HepG2 (cell line): ENCODE measurements around the gene MYLK. TPM values are rescaled to one million over a fixed set of nuclear protein-coding genes. Genes with fewer than 3 reads are reported as not detected.

ENCODE experiments used
- AGO2 ChIP-seq: fragments of 200-400 bp; formaldehyde crosslinking; optimal IDR thresholded peaks from 2 replicates; pipeline ENCODE3; 2017; ENCODE audit warnings: mild to moderate bottlenecking, low read depth, low read length, moderate library complexity
- ARNT ChIP-seq: fragments of 450-650 bp; IDR thresholded peaks from 2 replicates; pipeline ENCODE4 v1.6.1; 2017
- DNMT1 ChIP-seq: sonication (generic); formaldehyde crosslinking; IDR thresholded peaks from 2 replicates; pipeline ENCODE4 v1.5.1; 2020; ENCODE audit warnings: mild to moderate bottlenecking, missing genetic modification reagents
- FOXM1 ChIP-seq: sonication (generic); formaldehyde crosslinking; IDR thresholded peaks from 2 replicates; pipeline ENCODE4 v1.5.0; 2020; ENCODE audit warnings: missing genetic modification reagents
- HES4 ChIP-seq: sonication (generic); formaldehyde crosslinking; IDR thresholded peaks from 2 replicates; pipeline ENCODE4 v1.9.0; 2021; ENCODE audit warnings: mild to moderate bottlenecking, missing genetic modification reagents, borderline replicate concordance
- HNRNPK ChIP-seq: fragments of 200-400 bp; formaldehyde crosslinking; IDR thresholded peaks from 2 replicates; pipeline ENCODE4 v1.6.1; 2018; ENCODE audit warnings: low read length, low read depth, moderate library complexity, mild to moderate bottlenecking; ENCODE audit not compliant: poor library complexity, severe bottlenecking
- LCORL ChIP-seq, 2 experiments: fragments of 450-650 bp in 1 of 2; sonication (generic) in 1 of 2; formaldehyde crosslinking in 1 of 2; IDR thresholded peaks; 2 replicates each; pipeline versions ENCODE4 v1.5.0 to v1.6.1; 2017 to 2020; ENCODE audit warnings: antibody characterized with exemption in 1 of 2, missing genetic modification reagents in 1 of 2
- NPAS2 ChIP-seq: sonication (generic); formaldehyde crosslinking; IDR thresholded peaks from 2 replicates; pipeline ENCODE4 v1.8.0; 2022; ENCODE audit warnings: mild to moderate bottlenecking, missing genetic modification reagents, borderline replicate concordance
- NR2F2 ChIP-seq: IDR thresholded peaks from 2 replicates; pipeline ENCODE4 v1.6.1; 2012; ENCODE audit warnings: low read depth, inconsistent platforms, borderline replicate concordance
- PAF1 ChIP-seq: IDR thresholded peaks from 2 replicates; pipeline ENCODE4 v1.6.1; 2016; ENCODE audit warnings: missing genetic modification reagents, missing compliant biosample characterization
- RBAK ChIP-seq: sonication (generic); formaldehyde crosslinking; IDR thresholded peaks from 2 replicates; pipeline ENCODE4 v1.5.1; 2020; ENCODE audit warnings: mild to moderate bottlenecking, missing genetic modification reagents
- SUZ12 ChIP-seq: fragments of 150-350 bp; IDR thresholded peaks from 2 replicates; pipeline ENCODE4 v1.6.1; 2014; ENCODE audit warnings: low read depth, low read length
- ZFYVE20 ChIP-seq: sonication (generic); formaldehyde crosslinking; IDR thresholded peaks from 2 replicates; pipeline ENCODE4 v1.8.0; 2023; ENCODE audit warnings: low read depth, mild to moderate bottlenecking, moderate library complexity, missing genetic modification reagents, borderline replicate concordance
- ZNF432 ChIP-seq: sonication (generic); formaldehyde crosslinking; IDR thresholded peaks from 2 replicates; pipeline ENCODE4 v1.5.0; 2020; ENCODE audit warnings: missing genetic modification reagents, mild to moderate bottlenecking, borderline replicate concordance
- ZNF501 ChIP-seq: sonication (generic); formaldehyde crosslinking; IDR thresholded peaks from 2 replicates; pipeline ENCODE4 v1.5.1; 2020; ENCODE audit warnings: mild to moderate bottlenecking, moderate library complexity, missing genetic modification reagents
- ZNF749 ChIP-seq: sonication (generic); formaldehyde crosslinking; IDR thresholded peaks from 2 replicates; pipeline ENCODE4 v1.8.0; 2022; ENCODE audit warnings: mild to moderate bottlenecking, missing genetic modification reagents, moderate library complexity, borderline replicate concordance
- ZNF891 ChIP-seq: sonication (generic); formaldehyde crosslinking; IDR thresholded peaks from 2 replicates; pipeline ENCODE4 v1.5.0; 2020; ENCODE audit warnings: mild to moderate bottlenecking, missing genetic modification reagents
- polyA plus RNA-seq, 8 experiments: library from polyadenylated mRNA; depleted of rRNA in 3 of 8; stranded (reverse) in 7 of 8; unstranded in 1 of 8; fragments of >200 nt; fragmentation: Illumina TruSeq in 4 of 8; extraction: Trizol in 4 of 8; gene quantifications; 2 replicates each; pipeline versions ENCODE4 v1.2.1 to v1.2.3, GENCODE V29; 2011 to 2016; ENCODE audit warnings: low read depth in 4 of 8, missing spikeins in 1 of 8, mixed read lengths in 1 of 8; ENCODE audit not compliant: insufficient read depth in 1 of 8
- total RNA-seq, 5 experiments: library from RNA; depleted of rRNA; stranded (reverse); fragments of >200 nt; fragmentation: Illumina TruSeq; extraction: Trizol; gene quantifications; 2 replicates each; pipeline ENCODE4 v1.2.3, GENCODE V29; 2016; ENCODE audit warnings: low read depth in 1 of 5
- TF ChIP-seq, protein P1 (sequence below): sonication (generic); formaldehyde crosslinking; IDR thresholded peaks from 2 replicates; pipeline ENCODE4 v1.4.0; 2020; ENCODE audit warnings: mild to moderate bottlenecking, missing genetic modification reagents
- TF ChIP-seq, protein P2 (sequence below): sonication (generic); formaldehyde crosslinking; IDR thresholded peaks from 2 replicates; pipeline ENCODE4 v1.5.1; 2020; ENCODE audit warnings: missing genetic modification reagents, mild to moderate bottlenecking, borderline replicate concordance
- TF ChIP-seq, protein P3 (sequence below): sonication (generic); formaldehyde crosslinking; IDR thresholded peaks from 2 replicates; pipeline ENCODE4 v1.4.0; 2020; ENCODE audit warnings: missing genetic modification reagents, borderline replicate concordance
- TF ChIP-seq, protein P4 (sequence below): sonication (generic); formaldehyde crosslinking; IDR thresholded peaks from 2 replicates; pipeline ENCODE4 v1.8.0; 2022; ENCODE audit warnings: mild to moderate bottlenecking, missing genetic modification reagents

Gene MYLK
- total and polyA plus RNA-seq, 2 of the 13 experiments (the other 11 are each of a cell fraction or from before 2014, with no cell fraction given), result 10.6 to 34.9 TPM

- TF ChIP-seq ARNT (no peak), DNMT1 (no peak), HES4 (CRISPR knock-in tag) (no peak), ZFYVE20 (no peak), AGO2 (no peak), HNRNPK (no peak), ZNF749 (CRISPR knock-in tag) (no peak), ZNF501 (CRISPR knock-in tag) (no peak), LCORL (IDR thresholded peaks at IDR 0.05) (no peak), LCORL (CRISPR knock-in tag; IDR thresholded peaks at IDR 0.05) (peak; percentile 94), ZNF432 (no peak), NPAS2 (no peak), PAF1 (CRISPR knock-in tag) (no peak), NR2F2 (peak; percentile 99), FOXM1 (CRISPR knock-in tag) (no peak), ZNF891 (CRISPR knock-in tag) (no peak), RBAK (CRISPR knock-in tag) (no peak), SUZ12 (no peak)
- TF ChIP-seq, protein P1, sequence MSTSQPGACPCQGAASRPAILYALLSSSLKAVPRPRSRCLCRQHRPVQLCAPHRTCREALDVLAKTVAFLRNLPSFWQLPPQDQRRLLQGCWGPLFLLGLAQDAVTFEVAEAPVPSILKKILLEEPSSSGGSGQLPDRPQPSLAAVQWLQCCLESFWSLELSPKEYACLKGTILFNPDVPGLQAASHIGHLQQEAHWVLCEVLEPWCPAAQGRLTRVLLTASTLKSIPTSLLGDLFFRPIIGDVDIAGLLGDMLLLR (CRISPR knock-in tag), result no peak
- TF ChIP-seq, protein P2, sequence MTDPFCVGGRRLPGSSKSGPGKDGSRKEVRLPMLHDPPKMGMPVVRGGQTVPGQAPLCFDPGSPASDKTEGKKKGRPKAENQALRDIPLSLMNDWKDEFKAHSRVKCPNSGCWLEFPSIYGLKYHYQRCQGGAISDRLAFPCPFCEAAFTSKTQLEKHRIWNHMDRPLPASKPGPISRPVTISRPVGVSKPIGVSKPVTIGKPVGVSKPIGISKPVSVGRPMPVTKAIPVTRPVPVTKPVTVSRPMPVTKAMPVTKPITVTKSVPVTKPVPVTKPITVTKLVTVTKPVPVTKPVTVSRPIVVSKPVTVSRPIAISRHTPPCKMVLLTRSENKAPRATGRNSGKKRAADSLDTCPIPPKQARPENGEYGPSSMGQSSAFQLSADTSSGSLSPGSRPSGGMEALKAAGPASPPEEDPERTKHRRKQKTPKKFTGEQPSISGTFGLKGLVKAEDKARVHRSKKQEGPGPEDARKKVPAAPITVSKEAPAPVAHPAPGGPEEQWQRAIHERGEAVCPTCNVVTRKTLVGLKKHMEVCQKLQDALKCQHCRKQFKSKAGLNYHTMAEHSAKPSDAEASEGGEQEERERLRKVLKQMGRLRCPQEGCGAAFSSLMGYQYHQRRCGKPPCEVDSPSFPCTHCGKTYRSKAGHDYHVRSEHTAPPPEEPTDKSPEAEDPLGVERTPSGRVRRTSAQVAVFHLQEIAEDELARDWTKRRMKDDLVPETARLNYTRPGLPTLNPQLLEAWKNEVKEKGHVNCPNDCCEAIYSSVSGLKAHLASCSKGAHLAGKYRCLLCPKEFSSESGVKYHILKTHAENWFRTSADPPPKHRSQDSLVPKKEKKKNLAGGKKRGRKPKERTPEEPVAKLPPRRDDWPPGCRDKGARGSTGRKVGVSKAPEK, result 0 out of 2 replicates have a peak, but pooled peaks have one; percentile 64
- TF ChIP-seq, protein P3, sequence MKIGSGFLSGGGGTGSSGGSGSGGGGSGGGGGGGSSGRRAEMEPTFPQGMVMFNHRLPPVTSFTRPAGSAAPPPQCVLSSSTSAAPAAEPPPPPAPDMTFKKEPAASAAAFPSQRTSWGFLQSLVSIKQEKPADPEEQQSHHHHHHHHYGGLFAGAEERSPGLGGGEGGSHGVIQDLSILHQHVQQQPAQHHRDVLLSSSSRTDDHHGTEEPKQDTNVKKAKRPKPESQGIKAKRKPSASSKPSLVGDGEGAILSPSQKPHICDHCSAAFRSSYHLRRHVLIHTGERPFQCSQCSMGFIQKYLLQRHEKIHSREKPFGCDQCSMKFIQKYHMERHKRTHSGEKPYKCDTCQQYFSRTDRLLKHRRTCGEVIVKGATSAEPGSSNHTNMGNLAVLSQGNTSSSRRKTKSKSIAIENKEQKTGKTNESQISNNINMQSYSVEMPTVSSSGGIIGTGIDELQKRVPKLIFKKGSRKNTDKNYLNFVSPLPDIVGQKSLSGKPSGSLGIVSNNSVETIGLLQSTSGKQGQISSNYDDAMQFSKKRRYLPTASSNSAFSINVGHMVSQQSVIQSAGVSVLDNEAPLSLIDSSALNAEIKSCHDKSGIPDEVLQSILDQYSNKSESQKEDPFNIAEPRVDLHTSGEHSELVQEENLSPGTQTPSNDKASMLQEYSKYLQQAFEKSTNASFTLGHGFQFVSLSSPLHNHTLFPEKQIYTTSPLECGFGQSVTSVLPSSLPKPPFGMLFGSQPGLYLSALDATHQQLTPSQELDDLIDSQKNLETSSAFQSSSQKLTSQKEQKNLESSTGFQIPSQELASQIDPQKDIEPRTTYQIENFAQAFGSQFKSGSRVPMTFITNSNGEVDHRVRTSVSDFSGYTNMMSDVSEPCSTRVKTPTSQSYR (CRISPR knock-in tag), result peak; percentile 68; the same call in 1 of the 2 replicates
- TF ChIP-seq, protein P4, sequence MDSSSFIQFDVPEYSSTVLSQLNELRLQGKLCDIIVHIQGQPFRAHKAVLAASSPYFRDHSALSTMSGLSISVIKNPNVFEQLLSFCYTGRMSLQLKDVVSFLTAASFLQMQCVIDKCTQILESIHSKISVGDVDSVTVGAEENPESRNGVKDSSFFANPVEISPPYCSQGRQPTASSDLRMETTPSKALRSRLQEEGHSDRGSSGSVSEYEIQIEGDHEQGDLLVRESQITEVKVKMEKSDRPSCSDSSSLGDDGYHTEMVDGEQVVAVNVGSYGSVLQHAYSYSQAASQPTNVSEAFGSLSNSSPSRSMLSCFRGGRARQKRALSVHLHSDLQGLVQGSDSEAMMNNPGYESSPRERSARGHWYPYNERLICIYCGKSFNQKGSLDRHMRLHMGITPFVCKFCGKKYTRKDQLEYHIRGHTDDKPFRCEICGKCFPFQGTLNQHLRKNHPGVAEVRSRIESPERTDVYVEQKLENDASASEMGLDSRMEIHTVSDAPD (CRISPR knock-in tag), result 0 out of 2 replicates have a peak, but pooled peaks have one; percentile 70
Measured at GRCh38 chr3:123605789-123606234, 278.3 kb downstream of the MYLK start (continued).
